ENCODE results near the gene ARHGEF3. TPM values are rescaled to one million over a fixed set of nuclear protein-coding genes. Genes with fewer than 3 reads are reported as not detected.
A peak's percentile ranks its signal among the peaks of the same experiment; 100 is the strongest.

ARHGEF3 gene
- polyA plus RNA-seq, 12 donors = 26.3 to 43.9 (median 31.5) TPM; not detected in 1

DNA sequence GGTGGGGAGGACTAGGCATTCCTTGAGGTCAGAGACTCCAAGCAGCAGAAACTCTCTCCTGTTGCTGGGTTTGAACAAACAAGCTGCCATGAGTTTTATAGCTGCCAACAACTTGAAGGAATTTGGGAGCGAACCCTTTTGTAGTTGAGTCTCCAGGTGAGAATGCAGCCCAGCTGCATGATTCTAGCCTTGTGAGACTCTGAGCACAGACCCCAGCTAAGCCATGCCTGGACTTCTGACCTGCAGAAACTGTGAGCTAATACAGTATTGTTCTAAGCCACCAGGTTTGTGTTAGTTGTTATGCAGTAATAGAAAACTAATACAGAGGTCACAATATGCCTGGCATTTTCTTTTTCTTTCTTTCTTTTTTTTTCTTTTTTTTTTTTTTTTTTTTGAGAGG is 112.4 kb downstream of the ARHGEF3 start:
- no peak for DNase-seq

DNA sequence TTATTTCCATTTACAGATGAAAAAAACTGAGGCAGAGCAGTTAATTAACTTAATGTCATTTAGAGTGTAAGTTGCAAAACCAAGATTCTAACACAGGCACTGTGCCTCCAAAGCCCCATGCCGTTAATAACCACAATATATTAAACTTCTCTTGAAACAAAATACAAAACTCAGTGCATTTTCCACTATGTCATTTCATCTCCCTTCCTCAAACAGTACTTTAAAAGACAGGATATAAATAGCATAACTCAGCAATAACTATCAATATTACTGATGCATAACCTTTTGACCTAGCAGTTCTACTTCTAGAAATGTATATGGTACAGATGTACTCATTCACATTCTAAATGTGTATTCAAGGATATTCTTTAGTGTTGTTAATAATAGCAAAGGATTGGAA is 113.6 kb downstream of the ARHGEF3 start:
- DNase-seq = no peak

DNA sequence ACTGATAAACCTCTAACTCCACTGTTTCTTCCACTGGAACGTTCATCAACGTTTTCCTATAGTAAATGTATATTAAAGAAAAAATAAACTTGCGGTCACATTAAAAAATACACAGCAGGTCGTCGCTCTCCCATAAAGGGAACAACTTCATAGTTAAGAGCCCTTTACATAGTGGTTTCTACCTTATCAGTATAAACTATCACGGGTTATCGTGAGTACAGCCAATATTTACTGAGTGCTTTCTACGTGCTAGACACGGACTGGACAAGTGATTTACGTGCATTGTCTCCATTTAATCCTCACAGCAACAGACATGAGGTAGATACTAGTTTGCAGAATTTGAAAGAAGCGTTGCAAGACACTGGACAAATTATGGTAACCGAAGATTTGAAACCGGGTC is 117.7 kb downstream of the ARHGEF3 start:
- no peak for DNase-seq

DNA sequence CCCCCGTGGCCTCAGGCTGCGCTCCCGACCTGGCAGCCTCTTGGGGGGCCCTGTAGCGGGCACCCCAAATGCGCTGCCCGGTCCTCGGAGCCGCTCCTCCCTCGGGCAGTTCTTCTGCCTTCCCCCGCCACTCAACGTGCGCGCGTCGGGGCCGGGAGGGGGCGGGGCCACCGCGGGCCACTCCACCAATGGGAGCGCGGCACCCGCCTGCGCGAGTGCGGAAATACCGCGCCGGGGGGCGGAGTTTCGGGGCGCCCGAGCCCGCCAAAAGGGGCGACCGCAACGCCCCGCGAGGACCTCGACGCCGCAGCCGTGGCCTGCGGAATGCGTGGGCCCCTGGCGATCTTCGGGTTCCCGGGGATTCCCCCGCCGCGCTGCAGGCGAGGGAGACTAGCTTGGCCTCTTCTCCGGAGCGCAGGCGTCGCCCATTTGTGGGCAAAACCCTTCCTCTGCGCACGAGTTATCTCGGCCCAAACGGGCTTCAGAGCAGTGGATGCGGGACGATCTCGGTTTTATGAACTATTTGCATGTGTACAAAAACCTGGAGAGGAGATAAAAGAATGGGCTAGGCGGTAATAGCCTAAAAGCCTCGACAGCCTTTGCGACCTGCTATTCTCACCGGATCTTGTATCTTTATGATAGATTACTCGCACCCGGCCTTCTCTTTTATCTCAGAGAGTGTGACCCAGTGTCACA is 118.5 kb downstream of the ARHGEF3 start, which contains the start of gene TASOR:
Gene TASOR (minus strand): TSS at position 144 of the 696 bp plus-strand sequence. CDS start 259 bp downstream, outside the sequence.
- DNase-seq = peak; percentile 78

DNA sequence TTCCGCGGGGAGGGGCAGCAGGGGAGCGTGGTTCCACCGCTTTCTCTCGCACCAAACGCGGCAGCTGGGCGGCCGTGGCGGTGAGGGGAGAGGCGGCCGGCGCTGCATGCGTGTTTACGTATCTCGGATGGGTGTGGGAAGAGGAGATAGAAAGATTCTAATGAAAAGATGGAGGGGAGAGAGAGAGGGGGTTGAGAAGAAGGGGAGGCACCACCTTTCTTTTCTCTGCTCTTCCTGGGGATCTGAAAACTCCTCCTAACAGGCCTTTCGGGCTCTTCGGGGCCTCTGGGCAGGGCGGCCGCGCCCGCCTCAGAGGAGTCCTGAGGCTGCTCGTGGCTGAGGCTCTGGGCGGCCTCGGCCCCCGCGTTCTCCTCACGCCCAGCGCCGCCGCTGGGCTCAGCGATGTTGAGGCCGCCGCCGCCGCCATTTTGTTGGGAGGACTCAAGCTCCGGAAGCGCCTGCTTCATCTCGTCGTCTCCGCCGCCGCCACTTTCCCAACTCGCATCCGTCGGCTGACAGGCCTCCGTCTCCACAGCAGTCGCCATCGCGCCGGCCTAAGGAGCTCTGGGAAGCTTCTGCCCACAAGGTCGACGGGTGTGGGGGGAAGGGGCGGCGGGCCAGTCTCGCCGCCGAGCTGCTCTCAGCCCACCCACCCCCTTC is 119.2 kb downstream of the ARHGEF3 start:
- DNase-seq = peak; percentile 78

DNA sequence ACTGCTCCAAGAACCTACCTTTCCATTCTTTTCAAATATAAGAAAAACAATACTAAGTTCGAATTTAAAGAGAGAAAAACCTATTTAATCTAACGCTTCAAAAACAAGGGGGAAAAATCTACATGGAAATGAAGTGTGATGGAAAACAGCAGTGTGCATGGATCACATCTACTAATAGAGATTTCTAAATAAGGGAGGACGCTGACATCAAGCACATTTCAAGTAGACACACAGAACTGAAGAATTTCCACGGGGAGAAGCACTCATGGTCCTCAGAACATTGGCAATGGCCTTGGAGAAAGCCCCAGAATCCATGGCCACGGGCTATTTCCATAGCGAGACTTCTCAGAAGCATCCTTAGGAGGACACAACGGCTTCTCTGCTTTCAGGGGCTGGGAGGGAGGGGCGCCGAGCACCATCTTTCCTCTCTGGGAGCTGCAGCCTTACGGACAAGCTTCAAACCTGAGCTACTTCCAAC is 119.7 kb downstream of the ARHGEF3 start:
- no peak for DNase-seq

DNA sequence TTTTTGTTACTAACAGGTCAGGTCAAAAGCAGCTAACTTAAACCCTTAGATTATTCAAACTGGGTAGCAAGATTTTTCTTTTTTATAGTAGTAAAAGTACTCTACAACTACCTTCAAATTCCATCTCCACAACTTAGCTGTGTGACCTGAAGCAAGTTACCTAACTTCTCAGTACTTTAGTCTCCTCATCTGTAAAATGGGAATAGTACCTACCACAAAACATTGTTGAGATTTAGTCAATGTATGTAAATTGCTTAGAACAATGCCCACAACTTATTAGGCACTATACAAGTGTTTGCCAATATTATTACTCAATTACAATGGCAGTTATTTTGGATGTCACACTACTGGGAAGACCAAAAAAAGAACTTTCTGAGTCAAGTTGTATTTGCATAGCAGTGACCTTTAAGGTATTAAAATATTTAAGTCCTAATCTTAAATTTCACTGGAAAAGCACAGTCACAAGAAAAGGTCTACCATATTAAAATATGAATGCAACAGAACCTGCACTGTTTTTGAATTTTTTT is 121.6 kb downstream of the ARHGEF3 start:
- DNase-seq = no peak

Other genes starting within 250 kb of the ARHGEF3 start
- 10 to 100 TPM in 11 of 12 donors, not detected in 1; 11.9 to 53.1 (median 24.3) TPM for gene CCDC66, start 244.8 kb downstream of the ARHGEF3 start, polyA plus RNA-seq (ENCODE audit: insufficient read length in 12 of 12)
- gene TASOR, start 118.7 kb downstream of the ARHGEF3 start, polyA plus RNA-seq (ENCODE audit: insufficient read length in 12 of 12) = 10 to 100 TPM in 11 of 12 donors, not detected in 1; 36.4 to 56.8 (median 42.8) TPM